GM18502 (cell line): ENCODE measurements around the gene ADORA1.

ENCODE experiments used
- ATAC-seq: cut with Tn5 transposase; IDR thresholded peaks from one replicate; pipeline ENCODE4 v1.9.1; 2021; ENCODE audit warnings: mild to moderate bottlenecking; ENCODE audit not compliant: unreplicated experiment, poor library complexity

The ADORA1 gene

DNA sequence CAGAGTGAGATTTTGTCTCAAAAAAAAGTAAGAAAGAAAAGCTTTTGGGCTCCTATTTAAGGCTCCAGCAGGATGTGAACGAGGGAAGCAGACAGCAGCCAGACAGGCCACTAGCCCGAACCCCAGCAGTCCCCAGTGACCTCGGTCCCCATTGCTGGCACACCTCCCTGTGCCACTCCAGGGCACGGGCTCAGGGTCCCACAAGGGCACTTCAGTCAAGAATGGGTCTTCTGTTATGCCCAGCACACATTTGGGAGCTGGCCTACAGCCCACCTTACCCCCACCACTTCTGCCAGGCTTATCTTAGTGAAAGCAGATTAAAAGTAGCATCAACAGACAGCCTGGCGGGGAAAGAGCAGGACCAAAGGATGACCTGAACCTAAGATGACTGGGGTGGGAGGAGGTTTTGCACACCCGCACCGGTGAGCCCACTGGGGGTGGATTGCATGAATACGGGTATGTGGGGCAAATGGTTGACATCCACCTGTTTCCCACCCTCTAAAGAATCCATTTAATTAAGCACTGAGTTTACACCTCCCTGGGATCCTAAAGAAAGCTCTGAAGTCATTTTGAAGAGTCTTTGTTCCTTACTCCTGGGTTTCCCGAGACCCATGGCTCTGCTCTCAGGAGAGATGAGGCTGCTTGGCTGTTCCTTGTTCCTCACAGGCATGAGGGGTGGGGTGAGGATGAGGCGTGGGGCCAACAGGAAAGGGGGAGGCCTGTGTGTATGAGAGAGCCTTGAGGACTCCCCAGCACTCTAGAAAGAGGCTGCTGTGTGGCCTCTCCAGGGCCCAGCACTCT, 54.3 kb downstream of the ADORA1 start:
- no peak for ATAC-seq

DNA sequence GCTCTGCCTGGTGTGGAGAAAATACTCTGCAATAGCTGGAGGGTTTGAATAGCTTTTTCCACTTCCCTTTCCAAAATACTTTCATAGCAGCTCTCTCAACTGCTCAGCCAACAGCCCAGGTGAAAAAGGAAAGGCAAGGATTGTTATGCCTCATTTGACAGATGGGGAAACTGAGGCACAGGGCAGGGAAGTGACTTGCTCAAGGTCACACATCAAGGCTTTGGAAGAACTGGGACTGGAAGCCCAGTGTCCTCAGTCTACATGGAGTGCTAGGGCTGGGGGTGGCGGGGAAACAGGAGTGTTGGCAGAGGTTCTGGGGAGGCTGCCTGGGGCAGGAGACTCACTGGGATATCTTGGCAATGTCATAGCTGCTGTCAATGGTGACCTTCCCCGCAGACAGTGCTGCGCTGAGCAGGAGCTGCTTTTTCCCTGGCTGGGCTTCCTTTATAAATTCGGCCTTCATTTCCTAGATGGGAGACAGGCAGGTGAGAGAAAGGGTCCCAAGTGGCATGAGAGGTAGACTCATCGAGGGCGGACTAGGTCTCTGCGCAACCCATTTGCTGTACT, 54.9 kb downstream of the ADORA1 start:
- no peak for ATAC-seq

DNA sequence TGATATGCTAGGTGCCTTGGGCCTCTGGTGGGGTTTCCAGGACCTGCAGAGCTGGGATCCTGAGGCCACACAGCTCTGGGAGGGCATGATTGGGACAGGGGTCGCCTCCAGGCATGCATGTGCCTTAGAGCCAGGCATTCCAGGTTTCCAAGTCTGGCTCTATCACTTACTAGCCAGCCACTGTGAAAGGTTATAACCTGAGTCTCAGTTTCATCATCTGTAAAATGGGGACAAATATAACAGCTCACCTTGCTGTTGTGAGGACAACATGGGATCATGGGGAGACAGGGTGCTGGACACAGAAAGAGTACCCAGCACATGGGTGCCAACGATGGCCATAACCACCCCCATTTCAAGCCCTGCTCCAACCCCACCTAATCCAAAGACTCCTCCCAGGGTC, 56.3 kb downstream of the ADORA1 start:
- ATAC-seq, result no peak

DNA sequence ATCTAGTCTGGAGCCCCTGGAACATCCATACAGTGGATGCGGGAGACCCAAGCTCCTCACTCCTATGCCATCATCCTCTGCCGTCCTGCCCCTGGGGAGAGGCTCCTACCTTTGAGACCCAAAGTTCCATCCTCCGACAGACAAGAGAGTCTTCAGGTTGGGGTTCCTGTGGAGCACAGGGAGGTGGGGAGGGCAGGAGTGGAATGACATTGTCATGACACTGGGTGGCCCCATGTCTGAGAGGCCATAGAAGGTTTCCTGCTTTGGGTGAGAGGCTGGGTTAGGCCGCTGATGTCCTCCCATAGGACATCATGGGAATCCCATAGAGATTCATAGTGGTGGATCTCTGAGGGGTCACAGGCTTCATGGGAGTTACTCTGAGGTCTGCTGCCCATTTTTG, 56.9 kb downstream of the ADORA1 start:
- ATAC-seq, result no peak

DNA sequence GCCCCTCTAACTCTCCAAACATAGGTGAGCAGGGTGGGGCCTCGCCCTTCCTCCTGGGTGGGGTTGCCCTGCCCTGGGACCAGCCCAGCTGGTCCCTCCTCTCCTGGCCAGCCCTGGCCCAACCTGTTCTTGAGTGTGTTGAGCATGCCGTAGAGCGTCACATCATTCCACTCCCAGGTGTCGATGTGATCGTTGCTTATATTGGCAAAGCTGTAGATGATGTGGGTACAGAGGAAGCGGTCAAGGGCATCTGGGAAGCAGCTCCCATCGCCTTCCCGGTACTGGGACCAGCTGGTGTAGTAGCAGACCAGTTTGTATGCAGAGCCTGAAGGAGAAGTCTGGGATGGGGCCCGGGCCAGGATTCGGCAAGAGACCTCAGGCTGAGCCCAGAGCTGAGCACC, 57.5 kb downstream of the ADORA1 start:
- ATAC-seq, result no peak

DNA sequence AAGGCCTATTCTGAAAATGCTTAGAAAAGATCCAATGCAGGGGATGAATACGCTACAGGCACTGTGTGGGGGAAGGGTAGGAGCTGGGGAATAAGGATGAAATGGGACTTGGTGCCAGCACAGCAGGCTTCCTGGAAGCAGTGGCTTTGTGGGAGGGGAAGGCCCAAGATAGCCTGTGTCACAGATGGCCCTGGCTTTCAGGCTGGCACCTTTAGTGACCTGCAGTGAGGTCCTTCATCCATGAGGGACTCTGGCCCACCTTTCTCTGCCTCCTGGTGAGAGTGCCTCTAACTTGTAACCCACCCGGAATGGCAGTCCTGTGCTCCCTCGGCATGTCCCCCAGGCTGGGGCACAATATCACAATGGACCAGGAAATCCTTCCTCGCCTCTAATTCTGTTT, 58.1 kb downstream of the ADORA1 start:
- no peak for ATAC-seq

DNA sequence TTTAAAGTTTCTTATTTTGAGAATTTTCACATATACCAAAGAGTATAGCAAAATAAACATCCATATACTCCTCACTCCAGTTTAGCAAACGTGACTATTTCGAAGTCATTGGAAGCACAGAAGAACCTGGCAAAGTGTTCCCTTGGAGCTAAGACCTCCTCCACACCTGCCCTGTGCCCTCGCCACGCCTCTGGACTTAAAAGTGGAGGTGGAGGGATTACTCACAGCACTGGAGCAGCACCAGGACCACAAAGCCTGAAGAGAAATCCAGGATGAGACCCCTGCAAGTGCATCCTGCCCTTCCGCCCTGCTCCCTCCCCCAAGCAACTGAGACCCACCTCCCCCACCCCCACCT, 58.5 kb downstream of the ADORA1 start:
- no peak for ATAC-seq

DNA sequence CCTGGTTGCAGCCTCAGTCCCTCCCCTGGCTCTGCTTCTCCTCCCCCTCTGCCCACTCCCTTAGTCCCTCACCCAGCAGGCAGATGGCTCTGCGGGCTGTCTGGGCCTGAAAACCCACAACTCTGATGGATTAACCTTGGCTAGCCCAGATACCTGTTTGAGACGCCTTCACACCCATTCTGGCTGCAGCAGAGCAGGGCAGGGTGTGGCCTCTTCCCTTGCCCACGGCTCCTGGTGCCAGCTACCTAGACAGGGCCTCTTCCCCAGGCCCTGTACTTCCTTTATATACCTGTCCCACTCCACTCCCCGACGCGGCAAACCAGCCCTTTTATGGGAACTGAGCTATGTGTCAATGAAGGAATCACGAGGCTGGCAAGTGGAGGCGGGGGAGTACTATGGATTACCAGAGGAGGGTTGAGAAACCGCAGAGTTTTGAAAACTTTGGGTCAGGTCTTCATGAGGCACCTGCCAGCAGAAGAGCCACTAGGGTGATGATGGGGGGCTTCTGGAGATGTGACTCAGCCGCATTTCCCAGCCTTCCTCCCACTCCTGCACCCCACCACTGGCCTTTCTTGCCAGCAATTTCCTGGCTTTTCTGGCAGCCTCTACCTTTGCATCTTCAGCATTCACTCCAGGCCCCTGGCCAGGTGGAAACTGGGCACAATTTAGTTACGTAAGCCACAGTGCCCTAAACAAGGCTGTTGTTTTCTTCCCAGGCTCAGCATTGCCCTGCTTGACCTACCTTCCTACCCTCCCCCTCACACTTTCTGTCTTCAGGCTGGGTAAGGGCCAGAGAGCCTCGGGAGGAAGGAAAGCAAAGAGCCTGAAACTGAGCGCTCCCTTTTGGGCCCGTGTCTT, 59.1 kb downstream of the ADORA1 start, which contains the start of gene CHI3L1:
Gene CHI3L1, minus strand, starts transcription at position 259 of the 858 bp plus-strand sequence. Its CDS starts 81 bp downstream, at position 178.
- no peak for ATAC-seq

DNA sequence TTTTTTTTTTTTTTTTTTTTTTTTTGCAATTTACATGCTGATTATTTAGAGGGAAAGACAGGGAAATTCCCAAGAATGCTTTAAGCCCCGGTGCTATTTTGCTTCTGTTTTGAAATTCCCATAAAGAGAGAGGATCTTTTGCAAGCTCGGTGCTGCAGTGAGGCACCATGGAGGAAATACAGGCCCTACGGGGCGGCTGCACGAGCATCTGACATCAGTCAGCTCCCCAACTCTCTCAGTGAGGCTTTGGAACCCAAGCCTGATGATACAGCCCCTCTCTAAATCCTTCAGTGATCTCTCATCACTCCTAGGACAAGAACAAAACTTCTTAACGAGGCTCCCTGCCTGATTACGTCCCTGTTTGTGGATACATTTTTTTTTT, 59.8 kb downstream of the ADORA1 start:
- no peak for ATAC-seq

DNA sequence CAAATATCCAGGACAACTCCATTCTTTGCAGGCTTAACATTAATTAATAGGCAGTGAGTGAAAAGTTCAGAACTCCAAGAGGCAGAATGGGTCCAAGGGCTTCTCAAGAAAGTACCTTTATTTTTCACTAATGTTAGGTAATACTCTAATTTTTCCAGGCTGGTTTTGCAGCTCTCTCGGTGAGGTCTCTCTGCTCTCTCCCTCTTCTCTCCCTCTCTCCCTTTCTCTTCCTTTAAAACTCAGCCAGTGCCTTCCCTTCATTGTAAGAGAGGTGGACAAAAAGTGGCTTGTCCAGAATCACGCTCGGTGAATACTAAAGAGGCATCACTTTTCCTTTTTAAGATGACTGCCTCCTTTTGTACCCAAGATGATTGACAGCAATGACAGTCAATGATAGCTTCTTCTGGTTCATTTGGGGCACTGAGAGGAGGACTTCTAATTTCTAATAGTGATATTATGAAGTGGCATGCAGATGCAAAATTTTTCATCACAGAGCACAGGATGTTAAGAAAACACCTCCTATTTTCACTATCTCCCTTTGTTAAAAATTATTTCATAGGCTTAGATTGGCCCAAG, 60.3 kb downstream of the ADORA1 start:
- ATAC-seq, result no peak

DNA sequence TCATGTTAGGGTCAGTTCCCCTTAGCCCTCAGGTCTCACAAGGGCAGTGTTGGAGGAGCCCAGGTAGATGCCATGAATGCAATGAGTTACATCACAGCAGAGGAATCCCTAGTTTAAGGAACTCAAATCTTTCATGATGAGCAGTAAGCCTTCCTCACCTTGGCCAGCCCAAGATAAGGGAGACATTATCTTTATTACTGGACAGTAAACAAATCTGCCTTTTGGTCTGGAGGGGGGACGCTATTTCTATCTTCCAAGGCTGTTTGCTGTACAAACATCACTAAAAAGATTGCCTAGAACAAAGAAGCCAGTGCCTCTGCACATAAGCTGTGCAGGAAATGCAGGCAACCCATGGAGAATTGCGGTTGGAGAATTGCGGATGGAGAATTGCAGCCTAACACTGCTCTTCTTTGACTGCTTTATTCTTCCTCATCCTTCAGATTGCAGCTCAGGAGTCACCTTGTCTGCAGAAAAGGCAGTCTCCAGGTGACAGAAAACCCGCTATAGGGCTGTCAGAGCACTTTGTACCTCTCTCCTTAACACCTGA, 61.2 kb downstream of the ADORA1 start:
- ATAC-seq, result no peak

DNA sequence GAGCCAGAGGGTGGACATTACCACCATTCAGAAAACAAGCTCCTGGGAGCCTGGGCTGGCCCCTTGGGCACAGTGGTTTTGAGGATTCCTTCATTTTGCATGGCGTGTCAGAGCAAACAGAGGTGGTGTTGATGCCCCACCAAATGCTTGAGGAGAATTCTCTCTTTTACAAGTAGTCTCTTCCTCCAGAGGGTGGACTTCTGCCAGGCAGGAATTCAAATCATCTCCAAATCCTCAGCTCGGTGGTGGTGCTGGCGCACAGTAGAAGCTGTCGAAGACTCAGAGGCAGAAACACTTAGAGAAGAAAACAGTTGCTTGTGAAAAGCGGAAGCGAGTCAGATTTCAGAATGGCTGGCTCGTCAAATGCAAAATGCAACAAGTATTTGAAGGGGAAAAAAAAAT, 62.4 kb downstream of the ADORA1 start:
- ATAC-seq, result no peak

DNA sequence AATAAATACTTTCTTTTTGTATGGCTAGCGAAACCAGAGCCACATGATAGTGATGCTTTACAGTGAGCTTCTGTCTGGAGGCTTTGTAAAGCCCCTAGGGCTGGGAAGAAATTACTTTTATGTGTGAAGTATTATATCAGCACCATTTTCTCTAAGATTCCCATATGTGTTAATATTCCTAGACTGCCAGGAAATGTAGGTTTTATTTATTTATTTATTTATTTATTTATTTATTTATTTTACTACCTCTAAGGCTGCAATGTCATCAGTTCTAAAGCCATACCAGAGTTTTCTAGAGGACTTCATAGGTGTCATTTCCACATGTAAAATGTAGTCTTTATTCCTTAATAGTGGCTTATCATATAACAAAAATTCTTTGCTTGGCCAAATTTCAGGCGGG, 63.4 kb downstream of the ADORA1 start:
- ATAC-seq, result no peak

DNA sequence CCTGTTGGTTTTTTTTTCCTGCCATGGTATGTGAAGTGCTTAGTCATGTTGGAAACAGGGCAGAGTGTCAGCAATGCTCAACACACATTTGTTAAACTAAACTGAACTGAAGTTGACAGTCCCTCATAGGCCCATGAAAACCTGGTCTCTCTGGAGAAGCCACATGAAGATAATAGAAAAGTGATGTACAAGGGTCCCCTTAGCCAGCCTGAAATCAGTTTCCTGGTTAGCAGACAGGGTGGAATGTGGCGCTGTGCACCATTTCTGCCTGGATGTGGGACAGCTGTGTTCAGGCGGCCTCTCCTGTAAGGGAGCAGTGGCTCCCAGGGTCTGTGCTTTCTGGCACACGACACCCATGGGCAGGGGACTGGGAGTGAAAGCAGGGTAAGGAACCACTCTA, 68.8 kb downstream of the ADORA1 start:
- no peak for ATAC-seq

DNA sequence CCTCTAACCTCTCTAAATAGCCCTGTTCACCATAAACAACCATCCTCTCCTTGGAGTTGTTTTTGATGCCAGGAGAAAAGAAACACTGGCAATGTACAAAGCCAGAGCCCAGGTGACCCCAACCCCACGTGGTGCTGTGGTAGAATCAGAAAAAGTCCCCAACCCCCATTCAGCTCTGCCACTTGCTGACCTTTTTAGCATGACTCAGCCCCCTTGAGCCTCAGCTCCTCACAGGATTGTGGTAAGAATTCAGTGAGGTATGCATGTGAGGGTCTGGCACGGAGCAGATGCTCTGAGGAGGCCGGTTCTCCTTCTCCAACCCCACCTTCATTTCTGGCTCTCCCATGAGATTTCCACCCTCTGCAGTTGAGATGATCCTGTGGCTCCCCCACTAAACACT, 70.1 kb downstream of the ADORA1 start:
- no peak for ATAC-seq

DNA sequence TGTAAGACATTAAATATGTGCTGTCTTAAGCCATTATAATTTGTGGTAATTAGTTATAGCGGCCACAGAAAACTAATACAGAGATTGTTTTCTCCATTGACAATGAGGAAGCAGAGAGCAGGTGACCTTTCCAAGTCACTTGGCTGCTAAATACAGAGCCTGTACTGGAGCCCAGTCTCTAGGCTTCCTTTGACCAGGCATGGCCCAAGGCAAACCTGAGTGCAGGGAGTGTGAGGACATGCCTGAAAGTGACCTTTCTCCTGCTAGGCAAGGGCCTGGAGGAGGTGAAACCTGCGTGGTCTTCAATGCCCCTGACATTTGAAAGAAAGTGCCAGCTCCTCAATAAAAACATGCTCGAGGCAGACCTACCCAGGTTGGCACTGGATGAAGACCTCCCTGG, 71.5 kb downstream of the ADORA1 start:
- ATAC-seq, result no peak

DNA sequence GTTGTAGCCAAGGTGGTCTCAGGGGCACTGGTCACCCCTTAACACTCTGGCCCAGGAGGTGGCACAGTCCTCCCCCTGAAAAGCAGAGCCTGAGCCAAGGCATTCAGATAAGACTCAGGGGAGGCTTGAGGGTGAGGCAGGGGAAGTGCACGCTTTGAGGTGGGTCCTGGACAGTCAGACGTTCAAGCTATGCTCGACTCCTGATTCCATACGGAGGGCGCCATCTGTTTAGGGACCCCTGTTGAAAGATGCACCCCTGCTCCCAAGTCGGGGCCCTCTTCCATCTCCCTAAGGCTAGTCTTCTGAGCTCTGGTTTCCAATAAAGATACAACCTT, 71.9 kb downstream of the ADORA1 start:
- ATAC-seq, result no peak

DNA sequence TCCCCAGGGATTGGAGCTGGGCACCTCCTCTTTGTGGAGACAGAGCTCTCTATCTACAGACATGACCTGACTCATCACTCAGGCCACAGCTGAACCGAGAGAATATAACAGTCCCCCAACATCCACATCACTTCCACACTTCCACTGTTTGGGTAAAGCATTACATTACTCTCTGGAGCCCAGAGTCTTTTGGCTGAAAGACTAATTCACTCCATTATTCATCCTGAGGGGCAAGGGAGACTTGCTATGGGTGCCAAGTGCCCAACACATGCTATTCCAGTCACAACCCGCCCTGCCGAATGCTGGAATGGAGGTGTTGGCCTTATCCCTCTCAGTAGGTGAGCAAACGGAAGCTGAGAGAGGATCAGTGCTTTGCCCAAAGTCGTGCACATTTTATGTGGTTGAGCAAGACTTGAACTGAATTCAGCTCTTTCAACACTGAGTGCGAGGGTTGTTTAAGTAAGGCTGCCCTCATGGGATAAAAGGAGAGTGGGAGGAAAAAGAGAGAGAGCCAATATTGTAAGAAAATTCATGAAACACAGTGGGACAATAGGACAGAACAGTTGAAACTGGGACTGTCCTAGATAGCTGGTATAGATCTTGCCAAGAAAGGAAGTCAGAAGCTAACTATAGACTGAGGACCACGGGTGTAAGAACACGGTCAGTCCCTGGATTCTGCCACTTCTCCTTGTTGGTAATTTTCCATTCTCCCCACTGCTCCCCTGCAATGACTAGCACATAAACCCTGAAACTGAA, 72.5 kb downstream of the ADORA1 start:
- ATAC-seq, result no peak

DNA sequence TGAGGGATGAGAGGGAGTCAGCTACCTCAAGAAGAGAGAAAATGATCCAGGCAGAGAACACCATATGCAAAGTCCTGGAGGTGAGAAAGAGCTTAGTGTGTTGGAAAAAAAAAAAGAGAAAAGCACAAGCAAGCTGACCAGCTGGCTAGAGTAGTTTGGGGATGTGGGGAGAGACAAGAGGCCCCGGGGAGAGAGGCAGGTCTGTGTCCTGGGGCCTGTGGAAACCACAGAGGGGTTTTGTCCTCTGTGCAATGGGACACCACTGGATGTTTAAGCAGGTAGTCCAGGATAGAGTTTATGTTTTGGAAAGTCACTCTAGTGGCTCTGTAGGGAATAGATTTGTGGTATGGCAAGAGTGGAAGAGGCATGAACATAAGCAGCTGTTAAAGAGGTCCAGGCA, 73.4 kb downstream of the ADORA1 start:
- no peak for ATAC-seq

DNA sequence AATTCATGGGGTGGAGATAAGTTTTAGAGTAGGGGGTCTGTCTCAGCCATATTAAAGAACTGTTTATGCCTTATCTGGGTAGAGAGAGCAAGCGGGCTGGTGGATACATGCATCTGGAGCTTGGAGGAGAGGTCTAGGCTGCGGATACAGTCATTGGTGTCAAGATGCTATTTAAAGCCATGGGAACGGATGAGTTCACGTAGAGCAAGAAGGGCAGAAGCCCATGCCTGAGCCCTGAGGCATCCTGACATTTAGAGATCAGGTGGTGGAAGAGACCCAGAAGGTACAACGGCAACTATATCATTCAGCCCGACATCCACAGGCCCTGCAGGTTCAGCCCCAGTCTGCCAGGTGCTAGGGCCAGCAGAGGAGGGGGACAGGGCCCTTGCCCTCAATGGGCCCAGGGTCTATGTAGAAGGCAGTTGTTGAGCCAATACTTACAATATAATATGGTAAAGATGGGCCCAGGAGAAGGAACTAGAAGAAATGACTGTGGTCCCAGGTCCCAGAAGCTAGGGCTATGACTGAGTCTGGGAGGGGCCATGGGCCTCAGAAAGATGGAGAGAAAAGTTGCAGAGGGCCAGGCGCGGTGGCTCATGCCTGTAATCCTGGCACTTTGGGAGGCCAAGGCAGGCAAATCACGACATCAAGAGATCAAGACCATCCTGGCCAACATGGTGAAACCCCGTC, 74.1 kb downstream of the ADORA1 start:
- ATAC-seq, result no peak
